RWPE2 (cell line): Measurements from ENCODE around the gene MACROD2.
"Not testable (repeated sequence)": the region's sequence is repeated elsewhere in the genome, so short reads cannot be mapped to it uniquely, and the experiment has no call there.

Experiments used
- ATAC-seq: fragments of 200-7000 bp; cut with Tn5 transposase; 3 replicates; pipeline ENCODE4 v1.9.1; 2021; ENCODE audit warnings: low read depth
- DNase-seq: peaks from one replicate; pipeline ENCODE4 v3.0.0-alpha.2; 2020; ENCODE audit warnings: low spot score
- H3K27ac ChIP-seq: fragments of 450-650 bp; 2 replicates; pipeline ENCODE4 v1.5.1; 2017; ENCODE audit warnings: mild to moderate bottlenecking; ENCODE audit not compliant: poor library complexity, severe bottlenecking
- H3K27me3 ChIP-seq: fragments of 250-450 bp; sonication (Bioruptor Pico); 2 replicates; pipeline ENCODE4 v1.5.1; 2021; ENCODE audit warnings: mild to moderate bottlenecking, moderate library complexity; ENCODE audit not compliant: insufficient read depth, poor library complexity, severe bottlenecking
- H3K36me3 ChIP-seq: fragments of 250-450 bp; sonication (Bioruptor Pico); 2 replicates; pipeline ENCODE4 v1.5.1; 2020; ENCODE audit warnings: low read depth, mild to moderate bottlenecking, moderate library complexity
- H3K4me1 ChIP-seq: fragments of 250-450 bp; sonication (Bioruptor Pico); 2 replicates; pipeline ENCODE4 v1.5.1; 2021; ENCODE audit warnings: mild to moderate bottlenecking, moderate library complexity; ENCODE audit not compliant: insufficient read depth, poor library complexity, severe bottlenecking
- H3K4me3 ChIP-seq: fragments of 250-450 bp; sonication (Bioruptor Pico); 2 replicates; pipeline ENCODE4 v1.5.1; 2021; ENCODE audit warnings: mild to moderate bottlenecking, moderate library complexity; ENCODE audit not compliant: severe bottlenecking
- H3K9me3 ChIP-seq: fragments of 250-450 bp; sonication (Bioruptor Pico); 2 replicates; pipeline ENCODE4 v1.5.1; 2021; ENCODE audit warnings: mild to moderate bottlenecking, moderate library complexity; ENCODE audit not compliant: severe bottlenecking
- TF ChIP-seq, protein P1 (sequence below): fragments of 450-650 bp; IDR thresholded peaks from one replicate; pipeline ENCODE4 v1.5.1; 2017; ENCODE audit warnings: mild to moderate bottlenecking, moderate library complexity; ENCODE audit not compliant: poor library complexity, severe bottlenecking

The MACROD2 gene

DNA sequence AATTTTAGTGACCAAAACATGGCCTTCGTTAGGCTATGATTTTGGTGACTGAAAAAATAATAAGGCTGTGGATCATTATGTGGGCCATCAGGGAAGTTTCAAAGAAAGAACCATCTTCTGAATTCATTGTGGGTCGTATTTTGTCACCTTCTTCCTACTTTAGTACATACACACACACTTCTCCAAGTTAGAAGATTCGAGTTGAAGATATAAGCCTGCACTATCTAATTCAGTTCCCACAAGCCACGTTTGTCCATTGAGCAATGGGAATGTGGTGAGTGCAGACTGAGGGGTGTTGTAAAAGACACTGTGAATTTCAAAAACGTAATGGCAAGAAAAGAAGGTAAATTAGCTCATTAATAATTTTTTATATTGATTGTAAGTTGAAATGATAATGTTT lies 1812.0 kb downstream of the MACROD2 start:
- TF ChIP-seq, protein P1, sequence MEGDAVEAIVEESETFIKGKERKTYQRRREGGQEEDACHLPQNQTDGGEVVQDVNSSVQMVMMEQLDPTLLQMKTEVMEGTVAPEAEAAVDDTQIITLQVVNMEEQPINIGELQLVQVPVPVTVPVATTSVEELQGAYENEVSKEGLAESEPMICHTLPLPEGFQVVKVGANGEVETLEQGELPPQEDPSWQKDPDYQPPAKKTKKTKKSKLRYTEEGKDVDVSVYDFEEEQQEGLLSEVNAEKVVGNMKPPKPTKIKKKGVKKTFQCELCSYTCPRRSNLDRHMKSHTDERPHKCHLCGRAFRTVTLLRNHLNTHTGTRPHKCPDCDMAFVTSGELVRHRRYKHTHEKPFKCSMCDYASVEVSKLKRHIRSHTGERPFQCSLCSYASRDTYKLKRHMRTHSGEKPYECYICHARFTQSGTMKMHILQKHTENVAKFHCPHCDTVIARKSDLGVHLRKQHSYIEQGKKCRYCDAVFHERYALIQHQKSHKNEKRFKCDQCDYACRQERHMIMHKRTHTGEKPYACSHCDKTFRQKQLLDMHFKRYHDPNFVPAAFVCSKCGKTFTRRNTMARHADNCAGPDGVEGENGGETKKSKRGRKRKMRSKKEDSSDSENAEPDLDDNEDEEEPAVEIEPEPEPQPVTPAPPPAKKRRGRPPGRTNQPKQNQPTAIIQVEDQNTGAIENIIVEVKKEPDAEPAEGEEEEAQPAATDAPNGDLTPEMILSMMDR: no peak
- Histone ChIP-seq H3K36me3 (no peaks in the 10 kb centered on the region), H3K4me3 (no peak overlapping the region), H3K9me3 (no peaks in the 10 kb centered on the region), H3K27me3 (no peaks in the 10 kb centered on the region), H3K4me1 (no peaks in the 10 kb centered on the region), H3K27ac (no peak overlapping the region)
- ATAC-seq: no peak
- no peak for DNase-seq

DNA sequence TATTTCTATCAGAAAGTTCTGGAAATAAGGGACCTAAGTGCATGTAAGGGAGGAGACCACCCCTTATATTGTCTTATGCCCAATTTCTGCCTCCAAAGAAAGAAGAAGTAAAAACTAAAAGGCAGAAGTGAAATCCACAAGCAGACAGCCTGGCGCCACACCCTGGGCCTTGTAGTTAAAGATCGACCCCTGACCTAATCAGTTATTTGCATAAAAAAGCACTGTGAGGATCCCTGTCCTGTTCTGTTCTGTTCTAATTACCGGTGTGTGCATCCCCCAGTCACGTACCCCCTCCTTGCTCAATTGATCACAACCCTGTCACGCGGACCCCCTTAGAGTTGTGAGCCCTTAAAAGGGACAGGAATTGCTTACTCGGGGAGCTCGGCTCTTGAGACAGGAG lies 1812.5 kb downstream of the MACROD2 start:
- H3K27ac ChIP-seq, H3K36me3 ChIP-seq, H3K9me3 ChIP-seq, H3K27me3 ChIP-seq, H3K4me1 ChIP-seq, H3K4me3 ChIP-seq, ATAC-seq, DNase-seq: not testable (repeated sequence)

DNA sequence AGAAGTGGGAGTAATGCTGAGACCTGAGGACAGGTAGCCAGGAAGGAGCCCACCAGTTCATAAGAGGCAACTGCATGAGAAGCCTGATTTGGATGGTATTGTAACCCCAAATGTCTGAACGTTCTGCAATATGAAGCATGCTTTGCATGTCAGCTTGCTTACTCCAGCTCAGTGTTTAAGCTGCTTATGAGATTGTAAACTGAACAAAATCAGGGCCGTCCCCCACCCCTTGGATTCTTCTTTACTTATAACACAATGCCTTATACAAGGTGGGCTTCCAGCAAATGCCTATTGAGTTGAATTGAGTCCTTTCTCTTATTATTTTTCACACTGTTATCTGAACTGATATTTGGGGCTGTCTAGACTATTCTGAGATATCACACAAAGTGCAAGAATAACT lies 1816.6 kb downstream of the MACROD2 start:
- DNase-seq: no peak
- H3K27ac ChIP-seq: no peak overlapping the region

DNA sequence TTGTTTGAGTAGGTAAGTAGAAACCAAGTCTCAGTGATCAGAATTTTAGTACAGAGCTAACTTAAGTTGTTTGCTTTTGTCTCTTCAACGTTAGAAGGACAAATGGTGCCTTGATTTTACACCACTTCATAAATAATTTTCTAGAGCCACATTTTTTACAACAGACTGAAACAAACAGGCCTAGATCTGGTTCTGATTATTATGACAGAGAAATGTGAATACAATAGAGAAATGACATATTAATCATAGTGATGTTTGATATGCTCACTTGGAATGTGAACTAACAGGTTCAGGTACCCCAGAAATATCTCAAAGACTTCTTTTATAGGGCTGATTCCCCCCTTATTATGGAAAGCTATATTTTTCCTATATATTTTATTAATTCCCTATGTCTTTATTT lies 1817.4 kb downstream of the MACROD2 start:
- Histone ChIP-seq H3K9me3 (no peaks in the 10 kb centered on the region), H3K27me3 (no peaks in the 10 kb centered on the region), H3K4me1 (peaks cover 5% of the 10 kb centered on the region), H3K36me3 (no peaks in the 10 kb centered on the region), H3K27ac (no peak overlapping the region), H3K4me3 (no peak overlapping the region)
- ATAC-seq (no peak), DNase-seq (no peak)
- TF ChIP-seq, protein P1: no peak

More for the DNA sequence above, 1816.6 kb downstream of the MACROD2 start:
- Histone ChIP-seq H3K4me1 (peaks cover 5% of the 10 kb centered on the region), H3K36me3 (no peaks in the 10 kb centered on the region), H3K9me3 (no peaks in the 10 kb centered on the region), H3K4me3 (no peak overlapping the region), H3K27me3 (no peaks in the 10 kb centered on the region)
- no peak for ATAC-seq
- TF ChIP-seq, protein P1: no peak

DNA sequence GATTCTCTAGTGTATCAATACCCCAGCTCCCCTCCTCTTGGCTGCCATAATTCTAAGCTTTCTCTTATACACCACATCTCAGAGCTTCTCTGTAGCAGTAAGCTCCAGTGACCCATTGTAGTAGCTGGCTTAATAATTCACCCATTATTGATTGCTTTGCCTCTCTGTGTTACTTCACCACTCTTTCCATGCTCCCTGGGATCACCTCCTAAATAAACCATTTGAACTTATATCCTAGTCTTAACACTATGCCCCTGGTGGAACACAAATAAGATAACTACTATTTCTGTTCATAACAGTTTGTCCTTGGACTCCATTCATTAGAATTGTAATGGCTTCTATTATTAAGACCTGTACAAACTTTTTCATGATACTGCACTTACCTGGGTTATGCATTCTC lies 1819.0 kb downstream of the MACROD2 start:
- no peak overlapping the region for H3K4me3 ChIP-seq
- H3K27ac ChIP-seq: no peak overlapping the region
- TF ChIP-seq, protein P1: no peak
- H3K9me3 ChIP-seq: no peaks in the 10 kb centered on the region
- DNase-seq: no peak
- no peaks in the 10 kb centered on the region for H3K36me3 ChIP-seq
- H3K4me1 ChIP-seq: peaks cover 5% of the 10 kb centered on the region
- ATAC-seq: no peak
- H3K27me3 ChIP-seq: no peaks in the 10 kb centered on the region
